Right lung (tissue), 5 donors: ENCODE measurements around the gene TUNAR. TPM values are rescaled to one million over a fixed set of nuclear protein-coding genes. Genes with fewer than 3 reads are reported as not detected.
"Not testable (repeated sequence)": the region's sequence is repeated elsewhere in the genome, so short reads cannot be mapped to it uniquely, and the experiment has no call there.

Experiments used
- DNase-seq, 2 donors: peaks; one replicate each; pipeline ENCODE4 v3.0.0-alpha.2; 2013
- polyA plus RNA-seq, 5 donors: library from polyadenylated mRNA; unstranded; fragments of 120-200 nt; gene quantifications; one replicate each; pipeline versions ENCODE4 v1.2.1 to v1.2.3, GENCODE V29; 2013; ENCODE audit warnings: inconsistent platforms in 1 of 5, low replicate concordance in 1 of 5; ENCODE audit not compliant: insufficient read length in 5 of 5, insufficient read depth in 1 of 5

The TUNAR gene
- polyA plus RNA-seq, 5 donors: 0.09 to 0.23 (median 0.12) TPM; not detected in 1

- DNase-seq: no peak
Observed at GRCh38 chr14:95915330-95915729, 38.7 kb downstream of the TUNAR start.

- no peak for DNase-seq
Observed at GRCh38 chr14:95918466-95918865, 41.8 kb downstream of the TUNAR start.

- DNase-seq: no peak
Observed at GRCh38 chr14:95920769-95921438, 44.3 kb downstream of the TUNAR start.

- no peak for DNase-seq
Observed at GRCh38 chr14:95922080-95922479, 45.4 kb downstream of the TUNAR start.

GRCh38 chr14:95928751-95929150 lies 52.1 kb downstream of the TUNAR start:
- no peak for DNase-seq

- no peak for DNase-seq
Observed at GRCh38 chr14:95931384-95931783, 54.8 kb downstream of the TUNAR start.

GRCh38 chr14:95935228-95935822 lies 58.7 kb downstream of the TUNAR start:
- DNase-seq: peak; percentile 13 to 32

- DNase-seq: no peak
Observed at GRCh38 chr14:95936041-95936440, 59.4 kb downstream of the TUNAR start.

GRCh38 chr14:95939335-95939734 lies 62.7 kb downstream of the TUNAR start:
- DNase-seq: no peak

- DNase-seq: no peak
Observed at GRCh38 chr14:95941897-95942296, 65.3 kb downstream of the TUNAR start.

- DNase-seq: no peak
Observed at GRCh38 chr14:95943699-95944098, 67.1 kb downstream of the TUNAR start.

- no peak for DNase-seq
Observed at GRCh38 chr14:95944462-95944861, 67.8 kb downstream of the TUNAR start.

- no peak for DNase-seq
Observed at GRCh38 chr14:95946867-95947266, 70.2 kb downstream of the TUNAR start.

GRCh38 chr14:95948558-95948981 lies 71.9 kb downstream of the TUNAR start:
- DNase-seq: no peak

- DNase-seq: no peak
Observed at GRCh38 chr14:95951359-95951758, 74.7 kb downstream of the TUNAR start.

- peak; percentile 1 to 3 for DNase-seq
Observed at GRCh38 chr14:95953111-95953724, 76.6 kb downstream of the TUNAR start.

- DNase-seq: no peak
Observed at GRCh38 chr14:95956601-95957460, 80.2 kb downstream of the TUNAR start.

- DNase-seq: no peak
Observed at GRCh38 chr14:95958105-95958504, 81.5 kb downstream of the TUNAR start.

GRCh38 chr14:95959317-95959716 lies 82.7 kb downstream of the TUNAR start:
- DNase-seq: no peak

- no peak for DNase-seq
Observed at GRCh38 chr14:95961481-95961880, 84.8 kb downstream of the TUNAR start.

- no peak for DNase-seq
Observed at GRCh38 chr14:95964901-95965300, 88.3 kb downstream of the TUNAR start.

GRCh38 chr14:95968048-95968447 lies 91.4 kb downstream of the TUNAR start:
- DNase-seq: not testable (repeated sequence)
